ENCODE results near the gene NR2C2.
A peak's percentile ranks its signal among the peaks of the same experiment; 100 is the strongest.

NR2C2 gene

DNA sequence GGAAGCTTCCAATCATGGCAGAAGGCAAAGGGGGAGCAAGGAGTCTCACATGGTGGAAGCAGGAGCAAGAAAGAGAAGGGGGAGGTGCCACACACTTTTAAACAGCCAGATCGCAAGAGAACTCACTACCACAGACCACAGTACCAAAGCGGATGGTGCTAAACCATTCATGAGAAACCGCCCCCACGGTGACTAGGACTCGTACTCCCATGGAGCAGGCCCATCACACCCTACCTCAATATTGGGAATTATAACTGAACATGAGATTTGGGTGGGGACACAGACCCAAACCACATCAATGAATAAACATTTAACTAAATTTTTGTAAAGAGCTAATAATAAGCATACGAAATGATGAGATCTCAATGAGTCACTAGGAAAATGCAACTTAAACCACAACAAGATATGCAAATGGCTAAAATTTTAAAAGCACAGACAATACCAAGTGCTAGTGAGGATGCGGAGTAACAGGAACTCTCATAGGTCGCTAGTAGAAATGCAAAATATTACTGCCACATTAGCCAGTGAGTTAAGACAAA lies 107.7 kb downstream of the NR2C2 start:
- TF ChIP-seq, protein P1, sequence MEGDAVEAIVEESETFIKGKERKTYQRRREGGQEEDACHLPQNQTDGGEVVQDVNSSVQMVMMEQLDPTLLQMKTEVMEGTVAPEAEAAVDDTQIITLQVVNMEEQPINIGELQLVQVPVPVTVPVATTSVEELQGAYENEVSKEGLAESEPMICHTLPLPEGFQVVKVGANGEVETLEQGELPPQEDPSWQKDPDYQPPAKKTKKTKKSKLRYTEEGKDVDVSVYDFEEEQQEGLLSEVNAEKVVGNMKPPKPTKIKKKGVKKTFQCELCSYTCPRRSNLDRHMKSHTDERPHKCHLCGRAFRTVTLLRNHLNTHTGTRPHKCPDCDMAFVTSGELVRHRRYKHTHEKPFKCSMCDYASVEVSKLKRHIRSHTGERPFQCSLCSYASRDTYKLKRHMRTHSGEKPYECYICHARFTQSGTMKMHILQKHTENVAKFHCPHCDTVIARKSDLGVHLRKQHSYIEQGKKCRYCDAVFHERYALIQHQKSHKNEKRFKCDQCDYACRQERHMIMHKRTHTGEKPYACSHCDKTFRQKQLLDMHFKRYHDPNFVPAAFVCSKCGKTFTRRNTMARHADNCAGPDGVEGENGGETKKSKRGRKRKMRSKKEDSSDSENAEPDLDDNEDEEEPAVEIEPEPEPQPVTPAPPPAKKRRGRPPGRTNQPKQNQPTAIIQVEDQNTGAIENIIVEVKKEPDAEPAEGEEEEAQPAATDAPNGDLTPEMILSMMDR (conservative IDR thresholded peaks at IDR 0.05) = no peak
- TF ChIP-seq ZFX (IDR thresholded peaks at IDR 0.05) = no peak
- no peak overlapping the region for H3K27ac ChIP-seq

DNA sequence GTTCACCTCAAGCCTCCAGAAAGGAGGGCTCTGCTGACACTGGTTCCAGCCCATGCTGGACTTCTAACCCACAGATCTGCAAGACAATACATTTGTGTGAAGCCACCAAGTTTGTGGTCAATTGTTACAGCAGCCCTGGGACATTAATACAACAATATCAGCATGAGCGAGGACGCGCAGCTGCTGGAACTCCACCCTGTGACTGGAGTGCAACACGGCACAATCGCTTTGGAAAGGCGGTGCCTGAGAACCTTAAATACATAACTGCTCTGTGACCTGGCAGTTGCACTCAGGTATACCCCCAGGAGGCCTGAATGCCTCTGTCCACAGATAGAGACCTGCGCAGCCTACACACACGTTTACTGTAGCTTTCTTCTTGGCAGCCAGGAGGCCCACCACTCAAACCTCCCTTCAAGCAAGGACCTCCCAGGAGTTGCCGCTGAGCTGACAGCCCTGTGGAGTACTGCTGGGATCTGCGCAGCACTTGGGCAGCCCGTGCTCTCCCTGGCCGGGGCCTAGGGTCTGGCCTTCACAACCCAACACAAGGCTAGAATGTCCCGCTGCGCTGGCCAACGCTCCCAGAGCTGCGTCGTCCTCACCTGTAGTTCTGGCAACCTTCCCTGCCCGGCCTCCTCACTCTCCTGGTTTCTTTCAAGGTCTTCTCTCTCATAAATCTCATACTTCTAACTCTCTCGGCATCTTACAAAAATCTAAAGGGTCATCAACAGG lies 109.5 kb downstream of the NR2C2 start:
- no peak overlapping the region for H3K27ac ChIP-seq
- TF ChIP-seq, protein P1 (conservative IDR thresholded peaks at IDR 0.05) = no peak
- TF ChIP-seq ZFX (IDR thresholded peaks at IDR 0.05) = no peak

DNA sequence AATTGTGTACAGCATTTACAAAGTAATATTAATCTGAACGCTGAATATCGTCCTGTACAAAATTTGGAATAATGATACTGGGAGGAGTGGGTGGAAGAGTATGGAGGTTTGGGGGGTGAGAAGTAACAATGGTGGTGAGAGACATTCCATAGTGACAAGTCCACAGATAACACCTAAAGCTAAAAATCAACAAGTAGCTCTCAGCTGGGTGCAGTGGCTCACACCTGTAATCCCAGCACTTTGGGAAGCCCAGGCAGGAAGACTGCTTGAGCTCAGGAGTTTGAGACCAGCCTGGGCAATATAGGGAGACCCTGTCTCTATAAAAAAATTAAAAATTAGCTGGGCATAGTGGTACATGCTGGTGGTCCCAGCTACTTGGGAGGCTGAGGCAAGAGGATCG lies 112.6 kb downstream of the NR2C2 start:
- no peak for TF ChIP-seq ZFX (IDR thresholded peaks at IDR 0.05)
- TF ChIP-seq, protein P1 (conservative IDR thresholded peaks at IDR 0.05) = no peak
- no peak overlapping the region for H3K27ac ChIP-seq

DNA sequence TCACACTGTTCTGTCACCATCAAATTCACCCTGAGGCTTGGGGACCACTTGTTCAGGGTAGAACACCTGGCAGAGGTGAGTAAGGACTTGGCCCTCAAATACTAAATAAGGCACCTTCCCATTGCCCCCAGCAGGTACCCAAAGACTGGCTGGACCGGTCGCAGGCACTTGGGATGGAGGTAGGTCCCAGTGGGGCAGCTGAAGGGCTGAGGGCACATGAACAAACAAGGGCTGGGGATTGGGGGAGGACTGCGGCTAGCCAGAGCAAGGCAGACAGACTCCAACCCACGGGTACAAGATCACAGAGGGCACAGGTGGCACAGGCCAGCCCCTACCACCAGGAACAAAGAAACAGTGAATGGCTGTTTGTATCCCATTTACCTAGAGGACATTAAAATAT lies 115.9 kb downstream of the NR2C2 start:
- peak overlapping the region; percentile 96 for H3K27ac ChIP-seq
- no peak for TF ChIP-seq ZFX (IDR thresholded peaks at IDR 0.05)
- TF ChIP-seq, protein P1 (conservative IDR thresholded peaks at IDR 0.05) = no peak

DNA sequence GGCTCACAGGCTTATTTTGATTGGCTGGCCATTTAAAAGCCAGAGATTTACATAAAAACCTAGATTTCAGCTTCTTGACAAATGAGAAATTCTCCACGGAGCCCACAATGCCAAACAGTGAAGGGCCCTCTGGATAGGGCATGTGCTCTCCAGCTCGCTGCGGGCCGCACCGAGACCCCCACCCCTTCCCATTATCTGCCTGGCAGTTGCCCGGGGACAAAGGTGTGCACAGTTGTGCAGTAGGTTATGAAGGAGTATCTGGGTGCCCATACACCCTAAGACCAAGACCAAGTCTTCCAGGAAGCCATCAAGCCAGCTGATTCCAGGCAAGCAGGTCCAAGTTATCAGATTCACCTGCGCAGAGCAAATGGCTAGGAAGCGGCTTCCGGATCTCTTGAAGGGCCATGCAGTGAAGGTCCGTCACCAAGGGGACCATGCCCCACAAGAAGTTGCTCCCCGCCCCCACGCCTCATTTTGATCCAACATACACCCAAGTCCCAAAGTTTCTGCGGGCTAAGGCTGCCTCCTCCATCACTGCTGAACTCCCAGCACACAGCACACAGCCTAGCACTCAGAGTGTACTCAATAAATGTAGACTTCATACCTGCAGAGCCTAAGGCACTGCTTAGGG lies 116.4 kb downstream of the NR2C2 start:
- TF ChIP-seq, protein P1 (conservative IDR thresholded peaks at IDR 0.05) = no peak
- no peak for TF ChIP-seq ZFX (IDR thresholded peaks at IDR 0.05)
- peak overlapping the region; percentile 96 for H3K27ac ChIP-seq

DNA sequence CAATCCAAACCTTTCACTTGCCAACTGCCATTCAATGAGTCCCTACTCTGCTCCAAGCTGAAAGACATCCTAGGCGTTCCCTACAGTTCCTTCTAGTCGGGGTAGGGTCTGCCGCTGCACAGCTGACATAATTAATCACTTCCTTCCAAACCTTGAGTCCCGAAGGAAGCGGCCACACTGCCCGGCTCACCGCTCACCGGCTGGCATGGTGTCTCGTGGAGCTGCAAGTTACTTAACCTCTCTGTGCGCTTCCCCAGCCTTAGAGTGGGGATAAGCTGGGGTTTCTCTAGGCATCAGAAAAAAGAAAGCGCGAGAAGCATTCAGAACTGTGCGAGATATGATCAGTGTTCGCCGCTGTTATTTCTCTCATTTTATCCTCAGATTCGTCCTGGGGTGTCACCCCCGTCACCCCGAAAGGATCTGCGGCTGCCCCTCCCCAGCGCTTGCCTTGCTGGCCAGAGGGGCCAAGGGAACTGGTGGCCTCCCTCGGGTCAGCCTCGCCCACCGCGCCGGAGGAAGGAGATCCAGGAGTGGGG lies 117.0 kb downstream of the NR2C2 start:
- peak overlapping the region; percentile 96 for H3K27ac ChIP-seq
- TF ChIP-seq ZFX (IDR thresholded peaks at IDR 0.05) = no peak
- TF ChIP-seq, protein P1 (conservative IDR thresholded peaks at IDR 0.05) = no peak
